GM12878 (cell line): ENCODE measurements around the gene JUN. TPM values are rescaled to one million over a fixed set of nuclear protein-coding genes. Genes with fewer than 3 reads are reported as not detected.

Experiments used
- ATAC-seq: fragments of 200-7000 bp; cut with Tn5 transposase; 3 replicates; pipeline ENCODE4 v1.9.1; 2020; ENCODE audit warnings: mild to moderate bottlenecking, moderate library complexity
- BruUV-seq: library from RNA; stranded (reverse); fragments of 400-500 nt; replicated peaks from 2 replicates; lab custom pipeline; 2021; lab: Mats Ljungman, UMichigan
- CTCF ChIA-PET: fragments of 300-600 bp; sonication (Branson Sonifier 250); formaldehyde crosslinking; extraction: SDS; loops from one replicate; lab custom pipeline; 2021; ENCODE audit warnings: inconsistent platforms; lab: Yijun Ruan, JAX
- POLR2A ChIA-PET: fragments of 350-600 bp; formaldehyde crosslinking; extraction: SDS; loops from one replicate; lab custom pipeline; 2021; ENCODE audit warnings: inconsistent platforms; lab: Charles Lee
- RAD21 ChIA-PET: fragments of 300-600 bp; sonication (Branson Sonifier 250); formaldehyde crosslinking; loops from one replicate; lab custom pipeline; 2023; ENCODE audit warnings: antibody characterized with exemption; ENCODE audit not compliant: unreplicated experiment; lab: Charles Lee
- SMC1A ChIA-PET: fragments of 300-600 bp; sonication (Branson Sonifier 250); formaldehyde crosslinking; loops from one replicate; lab custom pipeline; 2023; ENCODE audit not compliant: unreplicated experiment, uncharacterized antibody; lab: Charles Lee
- DNase-seq: peaks from one replicate; pipeline ENCODE4 v3.0.0-alpha.2; 2011; ENCODE audit warnings: low read depth, low spot score
- FAIRE-seq: peaks from 3 replicates; lab custom pipeline; 2011; peaks lifted over from hg19 to GRCh38; lab: Jason Lieb, UNC
- H2AFZ ChIP-seq: 2 replicates; pipeline ENCODE4 v1.6.0; 2011; ENCODE audit warnings: low read depth, low read length, control low read depth; ENCODE audit not compliant: control insufficient read depth
- H3K27ac ChIP-seq: 2 replicates; pipeline ENCODE4 v1.5.1; 2011; ENCODE audit warnings: control low read depth; ENCODE audit not compliant: control insufficient read depth, insufficient read depth
- H3K27me3 ChIP-seq, 2 experiments: replicated peaks in 1 of 2; 2 replicates each; pipeline versions ENCODE4 v1.6.0 to v1.6.1; 2011; ENCODE audit warnings: low read length in 1 of 2; ENCODE audit not compliant: control insufficient read depth in 2 of 2, insufficient read depth in 2 of 2
- H3K36me3 ChIP-seq, 2 experiments: 2 replicates each; pipeline ENCODE4 v1.5.1; 2011; ENCODE audit warnings: low read length in 1 of 2; ENCODE audit not compliant: control insufficient read depth in 2 of 2, insufficient read depth in 2 of 2
- H3K4me1 ChIP-seq: 2 replicates; pipeline ENCODE4 v1.6.1; 2011; ENCODE audit warnings: mild to moderate bottlenecking, low read length, moderate library complexity, mixed read lengths; ENCODE audit not compliant: control insufficient read depth, insufficient read depth
- H3K4me2 ChIP-seq: 2 replicates; pipeline ENCODE4 v1.6.0; 2011; ENCODE audit warnings: control low read depth; ENCODE audit not compliant: control insufficient read depth, insufficient read depth
- H3K4me3 ChIP-seq: fragments of 200-600 bp; sonication (generic); 2 replicates; pipeline ENCODE4 v1.5.1; 2016
- H3K79me2 ChIP-seq: 2 replicates; pipeline ENCODE4 v1.6.0; 2011; ENCODE audit warnings: low read length; ENCODE audit not compliant: control insufficient read depth, insufficient read depth
- H3K9ac ChIP-seq: 2 replicates; pipeline ENCODE4 v1.8.0; 2011; ENCODE audit warnings: low read length, control low read depth, mixed read lengths; ENCODE audit not compliant: control insufficient read depth, insufficient read depth
- H3K9me3 ChIP-seq: replicated peaks from 3 replicates; pipeline ENCODE4 v1.5.1; 2011; ENCODE audit warnings: mild to moderate bottlenecking, low read length; ENCODE audit not compliant: control insufficient read depth, insufficient read depth
- H4K20me1 ChIP-seq: 2 replicates; pipeline ENCODE4 v1.6.0; 2011; ENCODE audit not compliant: control insufficient read depth, insufficient read depth
- CBX3 ChIP-seq: fragments of 200-600 bp; sonication (generic); IDR thresholded peaks from 2 replicates; pipeline ENCODE4 v1.6.1; 2016; ENCODE audit warnings: low read depth, borderline replicate concordance
- CHD1 ChIP-seq: IDR thresholded peaks from 2 replicates; pipeline ENCODE4 v1.6.1; 2012; ENCODE audit warnings: low read depth, low read length, improper control_type of control experiment
- ESRRA ChIP-seq: IDR thresholded peaks from 2 replicates; pipeline ENCODE4 v1.6.1; 2012; ENCODE audit warnings: mild to moderate bottlenecking, low read length, improper control_type of control experiment
- NBN ChIP-seq: fragments of 450-650 bp; IDR thresholded peaks from 2 replicates; pipeline ENCODE4 v1.6.1; 2016
- NFXL1 ChIP-seq: fragments of 450-650 bp; IDR thresholded peaks from 2 replicates; pipeline ENCODE4 v1.6.1; 2017; ENCODE audit warnings: antibody characterized with exemption, mild to moderate bottlenecking, borderline replicate concordance
- NKRF ChIP-seq: fragments of 450-650 bp; conservative IDR thresholded peaks from 2 replicates; pipeline ENCODE4 v1.6.1; 2017; ENCODE audit warnings: mild to moderate bottlenecking, moderate library complexity
- PKNOX1 ChIP-seq: fragments of 450-650 bp; IDR thresholded peaks from 2 replicates; pipeline ENCODE4 v1.6.1; 2016; ENCODE audit warnings: mild to moderate bottlenecking
- POLR2AphosphoS5 ChIP-seq: IDR thresholded peaks from 2 replicates; pipeline ENCODE4 v1.6.1; 2011; ENCODE audit warnings: mild to moderate bottlenecking, low read length, inconsistent platforms
- SRF ChIP-seq, 2 experiments: IDR thresholded peaks; 2 replicates each; pipeline ENCODE4 v1.6.1; 2011; ENCODE audit warnings: low read depth in 2 of 2, low read length in 2 of 2, mild to moderate bottlenecking in 1 of 2, moderate library complexity in 1 of 2
- STAT3 ChIP-seq: IDR thresholded peaks from 2 replicates; pipeline ENCODE4 v1.6.1; 2011; ENCODE audit warnings: low read depth, low read length, improper control_type of control experiment
- TCF3 ChIP-seq: IDR thresholded peaks from 2 replicates; pipeline ENCODE4 v1.6.1; 2012; ENCODE audit warnings: low read depth, mild to moderate bottlenecking, low read length, borderline replicate concordance; ENCODE audit not compliant: insufficient read depth
- YY1 ChIP-seq: IDR thresholded peaks from 2 replicates; pipeline ENCODE4 v1.6.1; 2011; ENCODE audit warnings: low read depth, mild to moderate bottlenecking, low read length
- ZZZ3 ChIP-seq: IDR thresholded peaks from 2 replicates; pipeline ENCODE4 v1.6.1; 2011; ENCODE audit warnings: low read depth; ENCODE audit not compliant: control insufficient read depth, insufficient read length
- WGBS: methylation state at CpG from one replicate; pipeline ENCODE4 v1.1.6; 2016; ENCODE audit warnings: low lambda C conversion rate; ENCODE audit not compliant: insufficient replicate concordance, insufficient coverage; ENCODE audit errors: missing lambda C conversion rate; 5-methylcytosine and 5-hydroxymethylcytosine counted together
- in situ Hi-C: fragments of 300-500 bp; cut with MboI; formaldehyde crosslinking; loops from 9 replicates; pipeline ENCODE4 v1.14.3; 2018; ENCODE audit warnings: mixed read lengths
- intact Hi-C: fragments of 100-400 bp; cut with micrococcal nuclease; formaldehyde crosslinking; loops from one replicate; pipeline ENCODE4 v1.14.2; 2022; ENCODE audit not compliant: unreplicated experiment
- polyA plus RNA-seq, 11 experiments: library from polyadenylated mRNA; depleted of rRNA in 4 of 11; unstranded in 6 of 11; stranded (reverse) in 5 of 11; fragments of >200 nt; fragmentation: Nextera tagmentation in 4 of 11; fragmentation: Illumina TruSeq in 1 of 11; extraction: Ambion mirVana in 4 of 11; extraction: Trizol in 1 of 11; gene quantifications; 1 replicate in 1 of 11; 2 replicates in 10 of 11; pipeline versions ENCODE4 v1.2.1 to v1.2.3, GENCODE V29; 2011 to 2016; ENCODE audit warnings: inconsistent platforms in 2 of 11, missing spikeins in 2 of 11, low read depth in 1 of 11
- total RNA-seq, 4 experiments: library from RNA; depleted of rRNA in 3 of 4; stranded (reverse); fragments of >200 nt in 3 of 4; fragmentation: Illumina TruSeq in 1 of 4; extraction: Trizol in 1 of 4; gene quantifications; 2 replicates each; pipeline versions ENCODE4 v1.2.1 to v1.2.3, GENCODE V29; 2013 to 2021

The JUN gene
- total and polyA plus RNA-seq, 10 of the 15 experiments (the other 5 are each of a cell fraction or from before 2014, with no cell fraction given): 0.18 to 8.4 (median 2.8) TPM

- intact Hi-C loops: no loop called here
- DNase-seq: no peak
- no TSS peak for BruUV-seq
- no peaks in the 10 kb centered on the region for H3K9me3 ChIP-seq
- H3K4me2 ChIP-seq: no peak overlapping the region
- ChIA-PET POLR2A (no interaction called here), RAD21 (interaction anchor here (0.9 to 2.0 kb wide), 2 partner anchors 268 to 920 kb away, joined by 3 to 8 read pairs; no protein-coding TSS in a partner anchor), CTCF (interaction anchor here (0.6 to 5.1 kb wide), 6 partner anchors 54 to 980 kb away, joined by 3 to 39 read pairs (median 4); no protein-coding TSS in a partner anchor), SMC1A (interaction anchor here (0.5 to 8.4 kb wide), 7 partner anchors 16 to 920 kb away, joined by 3 to 64 read pairs (median 4); no protein-coding TSS in a partner anchor)
- no peak overlapping the region for H3K4me3 ChIP-seq
- H3K27me3 ChIP-seq: no peaks in the 10 kb centered on the region
- peaks cover 3% of the 10 kb centered on the region for H3K4me1 ChIP-seq
- no peaks in the 10 kb centered on the region for H3K36me3 ChIP-seq
- no peak overlapping the region for H3K9ac ChIP-seq
- no peak overlapping the region for H2AFZ ChIP-seq
- FAIRE-seq: no peak
- TF ChIP-seq STAT3 (no peak), YY1 (no peak)
- in situ Hi-C loops: no loop called here
- no peak overlapping the region for H3K27ac ChIP-seq
- H3K79me2 ChIP-seq: peaks cover 6% of the 10 kb centered on the region
- no peak for ATAC-seq
- 28% methylated on average over 2 of the region's 2 CpGs for WGBS
- no peaks in the 10 kb centered on the region for H4K20me1 ChIP-seq
Measured at GRCh38 chr1:58779059-58779754, 4.6 kb downstream of the JUN start.

GRCh38 chr1:58778385-58779000 is 5.4 kb downstream of the JUN start:
- CTCF ChIA-PET: interaction anchor here (0.7 to 5.1 kb wide), 6 partner anchors 8 to 981 kb away, joined by 3 to 39 read pairs (median 4); no protein-coding TSS in a partner anchor
- TF ChIP-seq TCF3 (no peak), ZZZ3 (no peak), NKRF (no peak), CBX3 (no peak), NBN (no peak), PKNOX1 (no peak), POLR2AphosphoS5 (no peak), CHD1 (no peak), ESRRA (no peak), NFXL1 (no peak), SRF (IDR thresholded peaks at IDR 0.05; ENCODE audit: low read depth in 2 of 2, low read length in 2 of 2) (no peak)

More at GRCh38 chr1:58778385-58779000, 5.4 kb downstream of the JUN start:
- ChIA-PET RAD21 (interaction anchor here (0.9 to 2.0 kb wide), 2 partner anchors 920 to 981 kb away, joined by 3 to 8 read pairs; no protein-coding TSS in a partner anchor), POLR2A (interaction anchor here (0.5 kb wide), 1 partner anchor 501 kb away, joined by 3 read pairs; no protein-coding TSS in a partner anchor), SMC1A (interaction anchor here (0.5 to 1.7 kb wide), 5 partner anchors 16 to 915 kb away, joined by 3 to 4 read pairs (median 3); no protein-coding TSS in a partner anchor)
- Histone ChIP-seq H3K9ac (no peak overlapping the region), H3K4me1 (peaks cover 8% of the 10 kb centered on the region), H3K4me3 (no peak overlapping the region), H3K27ac (no peak overlapping the region), H3K4me2 (no peak overlapping the region), H2AFZ (no peak overlapping the region), H3K79me2 (peaks cover 6% of the 10 kb centered on the region), H3K27me3 (no peaks in the 10 kb centered on the region), H4K20me1 (no peaks in the 10 kb centered on the region), H3K36me3 (no peaks in the 10 kb centered on the region), H3K9me3 (no peaks in the 10 kb centered on the region)
- no TSS peak for BruUV-seq
- FAIRE-seq: no peak
- DNase-seq: no peak
- in situ Hi-C loops (no loop called here), intact Hi-C loops (no loop called here)
- 78% methylated on average over 3 of the region's 3 CpGs for WGBS
- ATAC-seq: no peak
